GM19193 (cell line): ENCODE data around the gene FGF1.

ENCODE experiments used
- POLR2A ChIP-seq: IDR thresholded peaks from 4 replicates; pipeline ENCODE4 v1.6.1; 2011; ENCODE audit not compliant: insufficient read depth, insufficient read length; ENCODE audit errors: extremely low read depth

FGF1 gene

GRCh38 chr5:142602720-142603245 is 83.1 kb downstream of the FGF1 start:
- no peak for TF ChIP-seq POLR2A

- TF ChIP-seq POLR2A: no peak
Observed at GRCh38 chr5:142601432-142601831, 84.5 kb downstream of the FGF1 start.

- no peak for TF ChIP-seq POLR2A
Observed at GRCh38 chr5:142600611-142601358, 85.1 kb downstream of the FGF1 start.

GRCh38 chr5:142600092-142600491 is 85.8 kb downstream of the FGF1 start:
- no peak for TF ChIP-seq POLR2A

- no peak for TF ChIP-seq POLR2A
Observed at GRCh38 chr5:142598338-142598700, 87.6 kb downstream of the FGF1 start.

- no peak for TF ChIP-seq POLR2A
Observed at GRCh38 chr5:142597546-142598337, 88.1 kb downstream of the FGF1 start.

- TF ChIP-seq POLR2A: no peak
Observed at GRCh38 chr5:142597025-142597424, 88.9 kb downstream of the FGF1 start.

GRCh38 chr5:142592365-142592764 is 93.5 kb downstream of the FGF1 start:
- no peak for TF ChIP-seq POLR2A

- TF ChIP-seq POLR2A: no peak
Observed at GRCh38 chr5:142590451-142591231, 95.2 kb downstream of the FGF1 start.

GRCh38 chr5:142589720-142590119 is 96.2 kb downstream of the FGF1 start:
- no peak for TF ChIP-seq POLR2A

- no peak for TF ChIP-seq POLR2A
Observed at GRCh38 chr5:142587354-142587965, 98.4 kb downstream of the FGF1 start.

GRCh38 chr5:142586552-142586951 is 99.3 kb downstream of the FGF1 start:
- no peak for TF ChIP-seq POLR2A

GRCh38 chr5:142585451-142585850 is 100.4 kb downstream of the FGF1 start:
- TF ChIP-seq POLR2A: no peak

- no peak for TF ChIP-seq POLR2A
Observed at GRCh38 chr5:142584891-142585290, 101.0 kb downstream of the FGF1 start.
